ENCODE results near the gene RSRC2.
"Not testable (repeated sequence)": the region's sequence is repeated elsewhere in the genome, so short reads cannot be mapped to it uniquely, and the experiment has no call there.

RSRC2 gene

GRCh38 chr12:122486805-122487426 lies 39.8 kb downstream of the RSRC2 start:
- no peak for FAIRE-seq
- no peak for DNase-seq (ENCODE audit: insufficient read length, low spot score)
- no peak for TF ChIP-seq TAF1 (IDR thresholded peaks at IDR 0.05; ENCODE audit: low read depth, low read length)
- no peak for TF ChIP-seq POU2F2 (IDR thresholded peaks at IDR 0.05; ENCODE audit: low read depth, low read length)
- no peak for TF ChIP-seq POLR2A (IDR thresholded peaks at IDR 0.05; ENCODE audit: low read depth, low read length)
- TF ChIP-seq PAX5 (IDR thresholded peaks at IDR 0.05; ENCODE audit: insufficient read depth, low read length, severe bottlenecking) = no peak
- TF ChIP-seq POLR2AphosphoS5 (IDR thresholded peaks at IDR 0.05; ENCODE audit: low read depth, low read length) = no peak
- no peak for TF ChIP-seq SPI1 (IDR thresholded peaks at IDR 0.05; ENCODE audit: low read depth, low read length)

GRCh38 chr12:122486360-122486759 lies 40.4 kb downstream of the RSRC2 start:
- not testable (repeated sequence) for FAIRE-seq

GRCh38 chr12:122484385-122484784 lies 42.4 kb downstream of the RSRC2 start:
- FAIRE-seq; DNase-seq (ENCODE audit: insufficient read length, low spot score): not testable (repeated sequence)

More at GRCh38 chr12:122486360-122486759, 40.4 kb downstream of the RSRC2 start:
- DNase-seq (ENCODE audit: insufficient read length, low spot score) = not testable (repeated sequence)

GRCh38 chr12:122483969-122484368 lies 42.8 kb downstream of the RSRC2 start:
- DNase-seq (ENCODE audit: insufficient read length, low spot score) (no peak), FAIRE-seq (no peak)
- no peak for TF ChIP-seq PAX5 (IDR thresholded peaks at IDR 0.05; ENCODE audit: insufficient read depth, low read length, severe bottlenecking)
- TF ChIP-seq POLR2AphosphoS5 (IDR thresholded peaks at IDR 0.05; ENCODE audit: low read depth, low read length) = no peak
- no peak for TF ChIP-seq POLR2A (IDR thresholded peaks at IDR 0.05; ENCODE audit: low read depth, low read length)
- TF ChIP-seq SPI1 (IDR thresholded peaks at IDR 0.05; ENCODE audit: low read depth, low read length) = no peak
- no peak for TF ChIP-seq POU2F2 (IDR thresholded peaks at IDR 0.05; ENCODE audit: low read depth, low read length)
- TF ChIP-seq TAF1 (IDR thresholded peaks at IDR 0.05; ENCODE audit: low read depth, low read length) = no peak

GRCh38 chr12:122481861-122482260 lies 44.9 kb downstream of the RSRC2 start:
- DNase-seq (ENCODE audit: insufficient read length, low spot score) = no peak
- no peak for FAIRE-seq
- TF ChIP-seq POU2F2 (IDR thresholded peaks at IDR 0.05; ENCODE audit: low read depth, low read length) = no peak
- no peak for TF ChIP-seq PAX5 (IDR thresholded peaks at IDR 0.05; ENCODE audit: insufficient read depth, low read length, severe bottlenecking)
- TF ChIP-seq SPI1 (IDR thresholded peaks at IDR 0.05; ENCODE audit: low read depth, low read length) = no peak
- TF ChIP-seq POLR2AphosphoS5 (IDR thresholded peaks at IDR 0.05; ENCODE audit: low read depth, low read length) = no peak
- TF ChIP-seq POLR2A (IDR thresholded peaks at IDR 0.05; ENCODE audit: low read depth, low read length) = no peak
- no peak for TF ChIP-seq TAF1 (IDR thresholded peaks at IDR 0.05; ENCODE audit: low read depth, low read length)

- TF ChIP-seq POLR2A (IDR thresholded peaks at IDR 0.05; ENCODE audit: low read depth, low read length) (no peak), SPI1 (IDR thresholded peaks at IDR 0.05; ENCODE audit: low read depth, low read length) (no peak), TAF1 (IDR thresholded peaks at IDR 0.05; ENCODE audit: low read depth, low read length) (no peak), POU2F2 (IDR thresholded peaks at IDR 0.05; ENCODE audit: low read depth, low read length) (no peak), PAX5 (IDR thresholded peaks at IDR 0.05; ENCODE audit: insufficient read depth, low read length, severe bottlenecking) (no peak), POLR2AphosphoS5 (IDR thresholded peaks at IDR 0.05; ENCODE audit: low read depth, low read length) (no peak)
- no peak for FAIRE-seq
- DNase-seq (ENCODE audit: insufficient read length, low spot score) = no peak
Observed at GRCh38 chr12:122480753-122481152, 46.0 kb downstream of the RSRC2 start.

- DNase-seq (ENCODE audit: insufficient read length, low spot score) (no peak), FAIRE-seq (no peak)
- no peak for TF ChIP-seq POLR2AphosphoS5 (IDR thresholded peaks at IDR 0.05; ENCODE audit: low read depth, low read length)
- TF ChIP-seq SPI1 (IDR thresholded peaks at IDR 0.05; ENCODE audit: low read depth, low read length) = peak; percentile 34; the same call in 1 of the 2 replicates
Observed at GRCh38 chr12:122474324-122474716, 52.4 kb downstream of the RSRC2 start.

GRCh38 chr12:122473543-122474323 lies 53.0 kb downstream of the RSRC2 start:
- DNase-seq (ENCODE audit: insufficient read length, low spot score) (peak; percentile 25), FAIRE-seq (peak; percentile 75)
- peak; percentile 25; the same call in 1 of the 2 replicates for TF ChIP-seq POLR2A (IDR thresholded peaks at IDR 0.05; ENCODE audit: low read depth, low read length)
- TF ChIP-seq POU2F2 (IDR thresholded peaks at IDR 0.05; ENCODE audit: low read depth, low read length) = 0 out of 2 replicates have a peak, but pooled peaks have one; percentile 35
- no peak for TF ChIP-seq TAF1 (IDR thresholded peaks at IDR 0.05; ENCODE audit: low read depth, low read length)
- TF ChIP-seq POLR2AphosphoS5 (IDR thresholded peaks at IDR 0.05; ENCODE audit: low read depth, low read length) = 0 out of 2 replicates have a peak, but pooled peaks have one; percentile 27

- no peak for FAIRE-seq
- DNase-seq (ENCODE audit: insufficient read length, low spot score) = peak; percentile 25
- TF ChIP-seq POLR2A (IDR thresholded peaks at IDR 0.05; ENCODE audit: low read depth, low read length) = no peak
- no peak for TF ChIP-seq PAX5 (IDR thresholded peaks at IDR 0.05; ENCODE audit: insufficient read depth, low read length, severe bottlenecking)
- TF ChIP-seq POLR2AphosphoS5 (IDR thresholded peaks at IDR 0.05; ENCODE audit: low read depth, low read length) = no peak
- TF ChIP-seq TAF1 (IDR thresholded peaks at IDR 0.05; ENCODE audit: low read depth, low read length) = no peak
Observed at GRCh38 chr12:122471324-122472226, 55.2 kb downstream of the RSRC2 start.

- not testable (repeated sequence) for FAIRE-seq; DNase-seq (ENCODE audit: insufficient read length, low spot score)
Observed at GRCh38 chr12:122470576-122470975, 56.2 kb downstream of the RSRC2 start.

- FAIRE-seq; DNase-seq (ENCODE audit: insufficient read length, low spot score): not testable (repeated sequence)
Observed at GRCh38 chr12:122469856-122470255, 56.9 kb downstream of the RSRC2 start.

Measured in GM12891 (cell line).